ENCODE data around the gene CEBPB.

DNA sequence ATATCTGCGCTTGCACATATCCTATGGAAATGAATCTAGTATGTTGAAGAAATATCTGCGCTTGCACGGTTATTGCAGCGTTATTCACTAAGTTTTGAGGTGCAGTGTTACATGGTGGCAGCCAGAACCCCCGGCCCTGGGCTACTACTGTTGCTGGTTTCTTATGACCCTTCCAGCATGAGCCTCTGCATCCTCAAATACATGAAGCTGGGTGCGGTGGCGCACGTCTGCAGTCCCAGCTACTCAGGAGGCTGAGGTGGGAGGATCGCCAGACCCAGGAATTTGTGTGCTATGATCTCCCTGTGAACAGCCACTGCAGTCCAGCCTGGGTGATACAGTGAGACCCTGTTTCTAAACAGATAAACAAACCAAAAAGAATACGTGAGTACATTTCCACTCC, 9.3 kb upstream of the CEBPB start:
- TF ChIP-seq CTCF (IDR thresholded peaks at IDR 0.05), result no peak
- no peak for TF ChIP-seq POLR2A (IDR thresholded peaks at IDR 0.05)
